NCI-H2227 (cell line): Measurements from ENCODE around the gene RGS3.

Experiments
- DNase-seq: peaks from one replicate; lab custom pipeline; 2025; ENCODE audit not compliant: unreplicated experiment; lab: John Stamatoyannopoulos, UW

Gene RGS3

DNA sequence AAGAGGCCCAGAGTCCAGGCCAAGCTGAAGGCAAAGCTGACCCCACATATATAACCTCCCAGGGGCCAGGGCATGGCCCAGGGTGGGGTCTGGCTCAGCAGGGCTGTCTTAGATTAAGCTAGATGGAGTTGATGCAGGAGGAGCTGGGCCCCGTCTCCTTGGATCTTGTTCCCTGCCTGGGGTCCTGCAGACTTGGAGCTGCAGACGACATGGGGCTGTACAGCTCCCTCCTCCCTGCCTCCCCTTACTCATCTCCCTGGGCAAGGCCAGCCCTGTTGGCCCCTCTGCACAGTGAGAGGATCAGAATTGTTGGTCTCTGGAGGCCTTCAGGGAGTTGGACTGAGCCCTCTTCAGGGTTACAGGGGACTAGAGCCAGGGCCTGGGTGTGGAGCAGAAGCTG is 134.9 kb downstream of the RGS3 start:
- DNase-seq: no peak

DNA sequence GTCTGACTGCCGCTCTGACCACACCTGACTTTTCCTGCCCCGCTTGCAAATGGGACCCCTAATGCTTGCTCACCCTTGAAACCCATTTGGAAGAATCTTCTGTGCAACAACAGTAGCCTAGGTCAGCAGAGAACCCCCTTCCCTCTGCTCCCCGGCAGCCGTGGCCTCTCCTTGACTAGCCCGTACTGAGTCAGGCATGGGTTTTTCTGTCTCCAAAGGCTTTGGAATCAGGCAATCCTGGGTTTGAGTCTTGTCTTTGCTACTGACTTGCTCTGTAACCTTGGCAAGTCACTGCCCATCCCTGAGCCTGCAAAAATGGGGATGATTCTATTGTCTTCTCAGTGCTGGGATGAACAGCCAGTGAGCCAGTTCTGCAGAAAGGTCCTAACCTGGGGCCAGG is 135.4 kb downstream of the RGS3 start:
- no peak for DNase-seq

DNA sequence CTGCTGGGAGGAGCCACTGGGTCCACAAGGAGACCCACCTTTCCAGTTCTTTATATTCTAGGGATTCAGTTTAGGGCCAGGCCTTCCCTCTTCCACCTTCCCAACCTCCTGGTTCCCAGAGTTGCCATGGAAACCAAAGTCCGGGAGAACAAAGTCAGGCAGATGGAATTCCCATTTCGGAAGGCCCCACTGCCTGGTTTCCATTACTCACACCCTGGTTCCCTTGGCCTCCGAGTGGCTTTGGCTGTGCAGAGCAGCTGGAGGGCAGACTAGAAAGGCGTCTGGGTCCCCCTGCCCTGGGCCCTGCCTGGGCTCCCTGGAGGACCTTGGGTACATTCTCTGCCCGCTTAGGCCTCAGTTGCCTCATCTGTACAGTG is 136.1 kb downstream of the RGS3 start:
- no peak for DNase-seq

DNA sequence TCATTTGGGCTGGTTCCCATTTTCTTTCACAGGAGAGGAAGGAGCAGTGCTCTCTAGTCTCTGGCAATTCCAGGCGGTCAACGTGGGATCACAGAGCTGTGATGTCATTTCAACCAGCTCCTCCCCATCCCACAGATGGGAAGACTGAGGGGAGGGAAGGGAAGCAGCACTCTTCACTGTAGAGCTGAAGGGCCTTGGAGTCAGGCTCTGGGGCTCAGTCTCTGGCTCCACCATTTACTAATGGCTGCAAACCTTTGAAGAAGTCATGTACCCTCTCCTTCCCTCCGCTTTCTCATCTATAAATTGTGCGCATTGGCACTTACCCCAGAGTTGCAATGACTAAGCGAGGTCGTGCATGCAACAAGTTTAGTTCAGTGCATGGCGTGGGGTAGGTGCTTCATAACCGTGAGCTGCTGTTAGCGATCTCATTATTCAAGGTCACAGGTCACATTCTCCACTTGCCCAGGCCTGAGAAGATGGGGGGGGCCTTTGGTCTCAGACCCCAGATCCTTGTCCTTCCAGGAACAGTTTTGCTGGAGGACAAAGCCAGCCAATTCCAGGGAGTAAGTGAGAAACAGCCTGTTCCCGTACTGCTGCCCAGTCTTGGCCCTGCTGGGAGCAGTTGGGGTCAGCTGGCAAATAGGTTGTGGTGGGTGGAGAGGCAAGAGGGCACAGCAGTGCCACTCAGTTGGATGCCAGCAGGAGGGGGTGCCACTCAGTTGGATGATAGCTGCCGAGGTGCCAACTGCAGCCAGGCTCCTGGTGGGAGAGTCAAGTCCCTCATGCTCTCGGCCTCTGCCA is 136.7 kb downstream of the RGS3 start:
- no peak for DNase-seq

DNA sequence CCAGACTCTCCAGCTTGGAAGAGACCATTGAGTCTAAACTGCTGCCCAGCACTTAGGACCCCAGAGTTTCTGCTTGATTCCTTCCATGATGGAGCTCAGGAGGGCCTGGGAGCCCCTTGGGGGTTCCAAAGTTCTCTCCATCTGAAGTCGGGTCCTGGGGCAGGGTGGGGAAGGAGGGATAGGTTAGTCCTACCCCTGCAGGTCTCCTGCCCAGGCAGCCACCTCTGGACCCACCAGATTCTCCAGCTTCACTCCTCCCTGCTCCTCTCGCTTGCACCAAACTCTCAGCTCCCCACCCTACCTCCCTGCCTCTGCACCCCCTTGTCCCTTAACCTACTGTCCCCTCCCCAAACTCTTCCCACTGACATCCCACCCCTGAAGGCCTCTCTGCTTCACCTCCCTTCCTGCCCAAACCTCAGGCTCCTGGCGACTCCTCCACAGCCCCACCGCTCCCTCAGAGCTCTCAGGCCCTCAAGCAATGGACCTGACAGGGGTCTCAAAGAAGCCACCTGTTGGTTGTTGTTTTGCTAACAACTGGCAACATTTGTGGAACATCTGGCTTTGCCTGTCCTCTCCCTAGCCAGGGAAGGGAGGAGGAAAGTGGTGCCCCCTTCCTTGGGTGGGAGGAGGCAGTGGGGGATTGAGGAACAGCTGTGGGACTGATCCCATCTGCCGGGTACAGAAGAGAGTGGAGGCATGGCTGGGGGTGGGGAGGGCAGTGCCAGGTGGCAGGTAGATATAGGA is 137.5 kb downstream of the RGS3 start:
- no peak for DNase-seq

DNA sequence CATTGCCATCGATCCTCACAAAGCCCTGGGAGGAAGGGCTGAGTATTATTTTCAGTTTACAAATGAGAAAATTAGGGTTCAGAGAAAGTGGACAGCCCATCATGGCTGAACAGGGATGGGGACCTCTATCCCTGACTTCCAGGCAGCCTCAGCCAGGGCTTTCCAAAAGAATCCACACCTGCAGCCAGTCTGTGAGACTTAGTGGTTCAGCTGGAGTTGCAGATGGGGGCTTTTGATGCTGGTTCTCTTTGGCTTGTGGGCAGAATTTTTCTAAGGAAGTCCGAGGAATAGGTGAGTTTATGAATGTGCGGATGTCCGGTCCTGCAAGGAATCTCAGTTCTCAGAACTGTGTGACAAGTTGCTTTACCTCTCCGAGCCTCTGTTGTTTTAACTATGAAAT is 138.1 kb downstream of the RGS3 start:
- no peak for DNase-seq

DNA sequence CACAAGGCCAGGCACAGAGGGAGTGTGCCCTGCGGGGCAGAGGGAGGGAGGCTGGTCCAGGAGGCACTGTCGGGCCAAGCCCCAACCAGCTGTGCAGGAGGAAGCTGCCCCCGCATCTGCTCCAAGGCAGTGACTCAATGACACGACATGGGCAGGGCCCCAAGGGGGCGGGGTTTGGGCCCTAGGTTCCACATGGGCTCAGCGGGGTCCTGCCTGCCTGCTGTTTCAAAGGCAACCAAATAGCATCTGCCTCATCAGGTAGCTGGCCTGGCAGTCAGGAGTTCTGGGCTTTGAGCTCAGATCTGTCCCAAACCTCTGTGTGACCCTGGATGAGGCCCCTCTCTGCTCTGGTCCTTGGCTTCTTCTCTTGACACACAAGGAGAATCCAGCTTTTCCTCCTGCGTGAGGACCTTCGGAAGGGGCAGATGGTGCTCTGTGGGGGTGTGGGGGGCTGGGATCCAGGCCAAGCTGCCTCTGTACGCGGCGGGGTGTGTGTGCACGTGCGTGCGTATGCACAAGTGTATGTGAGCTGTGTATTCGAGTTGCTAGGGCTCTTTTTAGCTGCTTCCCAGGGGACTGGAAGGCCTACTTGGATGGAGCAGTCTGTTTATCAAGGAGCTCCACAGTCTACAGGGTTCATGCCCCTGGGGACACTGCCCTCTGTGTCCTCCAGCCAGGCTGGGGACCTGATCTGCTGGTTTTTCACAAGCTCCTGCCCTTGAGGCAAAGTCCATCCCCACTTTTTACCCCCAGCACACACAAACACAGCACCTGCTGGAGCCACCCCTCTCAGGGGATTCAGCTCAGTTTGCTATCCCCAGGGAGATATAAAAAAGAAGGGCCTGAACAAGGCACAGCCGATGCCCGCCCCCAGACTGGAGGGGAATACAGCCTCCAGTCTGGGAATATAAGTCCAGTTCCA is 138.9 kb downstream of the RGS3 start:
- DNase-seq: no peak

DNA sequence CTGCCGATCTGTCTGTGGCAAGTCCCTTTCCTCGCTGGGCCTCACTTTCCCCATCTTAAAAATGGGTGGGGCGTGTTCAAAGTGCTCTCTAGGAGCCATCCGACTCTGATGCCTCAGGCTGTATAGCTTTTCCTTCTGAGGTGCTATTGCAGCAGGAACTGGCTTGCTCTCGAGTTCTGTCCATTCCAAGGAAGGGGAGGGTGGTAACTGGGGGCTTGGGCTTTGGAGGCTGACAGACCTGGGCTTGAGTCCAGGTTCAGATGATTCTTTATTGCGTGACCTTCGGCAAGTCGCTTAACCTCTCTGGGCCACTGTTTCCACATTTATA is 139.5 kb downstream of the RGS3 start:
- no peak for DNase-seq

DNA sequence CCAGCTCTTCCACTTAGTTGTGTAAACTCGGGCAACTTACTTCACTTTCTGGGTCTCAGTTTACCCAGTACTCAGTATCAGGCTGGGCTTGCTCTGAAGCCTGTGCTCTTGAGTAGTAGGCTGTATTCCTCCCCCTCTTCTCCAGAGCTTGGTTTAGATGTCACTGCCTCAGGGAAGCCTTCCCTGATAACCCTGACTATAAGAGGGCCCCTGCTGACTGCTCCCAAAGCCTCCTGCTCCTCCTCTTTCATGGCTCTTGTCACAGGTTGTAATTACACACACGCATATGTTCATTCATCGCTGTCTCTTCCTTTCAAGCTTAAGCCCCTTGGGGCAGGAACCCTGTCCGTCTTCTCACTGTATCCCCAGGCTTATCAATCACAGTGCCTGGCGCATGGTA is 140.2 kb downstream of the RGS3 start:
- DNase-seq: no peak

DNA sequence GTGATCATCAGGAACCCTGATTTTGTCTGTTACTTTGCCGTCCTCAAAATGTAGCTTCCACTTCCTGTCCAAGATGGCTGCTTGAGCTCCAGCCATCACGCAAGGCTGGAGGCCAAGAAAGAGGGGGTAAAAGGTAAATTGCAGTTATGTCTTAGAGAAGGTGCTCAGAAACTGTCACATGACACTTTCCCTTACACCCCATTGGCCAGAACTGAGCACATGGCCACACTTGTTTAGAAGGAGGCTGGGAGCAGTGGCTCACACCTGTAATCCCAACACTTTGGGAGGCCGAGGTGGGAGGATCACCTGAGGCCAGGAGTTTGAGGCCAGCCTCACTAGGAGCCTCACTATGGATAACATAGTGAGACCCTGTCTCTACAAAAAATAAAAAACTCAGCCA is 140.9 kb downstream of the RGS3 start:
- DNase-seq: no peak

DNA sequence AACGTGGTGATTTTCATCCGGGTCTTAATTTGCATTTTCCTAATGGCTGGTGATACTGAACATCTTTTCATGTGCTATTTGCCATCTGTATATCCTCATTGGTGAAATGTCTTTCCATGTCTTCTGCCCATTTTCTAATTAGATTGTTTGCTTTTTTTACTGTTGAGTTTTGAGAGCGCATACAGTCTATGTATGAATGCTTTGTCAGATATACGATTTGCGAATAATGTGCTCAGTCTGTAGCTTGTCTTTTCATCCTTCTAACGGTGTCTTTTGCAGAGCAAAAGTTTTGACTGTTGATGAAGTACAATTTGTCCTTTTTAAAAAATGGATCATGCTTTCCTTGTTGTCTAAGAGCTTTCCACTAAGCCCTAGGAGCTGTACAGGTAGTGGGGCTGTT is 143.0 kb downstream of the RGS3 start:
- DNase-seq: no peak

DNA sequence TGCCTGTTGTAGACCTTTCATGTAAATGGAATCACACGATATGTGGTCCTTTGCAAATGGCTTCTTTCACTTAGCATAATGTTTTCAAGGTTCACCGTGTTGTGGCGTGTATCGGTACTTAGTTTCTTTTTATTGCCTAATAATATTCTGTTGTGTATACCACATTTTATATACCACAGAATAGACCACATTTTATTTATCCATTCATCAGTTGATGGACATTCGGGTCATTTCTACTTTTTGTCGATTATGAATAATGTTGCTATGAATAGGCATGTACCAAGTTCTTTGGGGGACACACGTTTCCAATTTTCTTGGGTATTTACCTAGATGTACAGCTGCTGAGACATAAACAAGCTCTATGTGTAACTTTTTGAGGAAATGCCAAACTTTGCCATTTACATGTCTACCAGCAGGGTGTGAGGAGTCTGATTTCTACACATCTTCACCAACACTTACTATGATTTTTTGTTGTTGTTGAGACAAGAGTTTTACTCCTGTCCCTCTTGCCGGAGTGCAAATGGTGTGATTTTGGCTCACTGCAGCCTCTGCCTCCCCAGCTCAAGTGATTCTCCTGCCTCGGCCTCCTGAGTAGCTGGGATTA is 144.7 kb downstream of the RGS3 start:
- no peak for DNase-seq

DNA sequence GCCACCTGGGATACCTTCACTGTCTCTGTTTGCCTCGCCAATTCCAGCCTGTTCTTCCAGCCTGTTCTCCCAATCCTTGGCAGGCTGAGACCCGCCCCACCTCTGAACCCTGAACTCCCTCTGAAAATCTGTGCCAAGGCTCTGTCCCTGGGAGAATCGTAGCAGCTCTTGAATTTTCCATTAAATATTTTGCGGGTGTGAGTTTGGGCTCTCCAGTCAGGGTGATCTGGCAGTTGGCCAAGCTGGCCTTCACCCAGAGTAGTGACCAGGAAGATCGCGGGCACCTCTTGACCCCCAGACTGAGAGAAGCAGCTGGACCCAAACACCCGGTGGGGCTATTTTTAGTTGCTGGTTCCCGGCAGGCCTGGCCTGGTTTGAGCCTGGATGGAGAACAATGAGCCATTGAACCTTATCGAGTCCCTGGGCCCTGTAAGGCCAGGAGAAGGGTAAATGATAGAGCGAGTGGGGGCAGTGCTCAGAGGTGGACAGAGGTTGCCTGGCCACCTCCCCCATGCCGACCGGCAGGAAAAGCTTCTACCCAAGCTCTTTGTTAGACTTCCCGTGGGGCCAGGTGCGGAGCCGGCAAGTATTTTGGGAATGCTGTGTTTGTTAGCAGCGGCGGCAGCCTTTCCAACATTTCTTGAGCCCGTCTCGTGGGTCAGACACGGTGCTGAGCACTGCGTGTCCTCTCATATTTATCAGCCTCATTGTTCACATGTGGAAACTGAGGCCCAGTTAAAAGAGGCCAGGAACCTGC is 146.2 kb downstream of the RGS3 start:
- no peak for DNase-seq

DNA sequence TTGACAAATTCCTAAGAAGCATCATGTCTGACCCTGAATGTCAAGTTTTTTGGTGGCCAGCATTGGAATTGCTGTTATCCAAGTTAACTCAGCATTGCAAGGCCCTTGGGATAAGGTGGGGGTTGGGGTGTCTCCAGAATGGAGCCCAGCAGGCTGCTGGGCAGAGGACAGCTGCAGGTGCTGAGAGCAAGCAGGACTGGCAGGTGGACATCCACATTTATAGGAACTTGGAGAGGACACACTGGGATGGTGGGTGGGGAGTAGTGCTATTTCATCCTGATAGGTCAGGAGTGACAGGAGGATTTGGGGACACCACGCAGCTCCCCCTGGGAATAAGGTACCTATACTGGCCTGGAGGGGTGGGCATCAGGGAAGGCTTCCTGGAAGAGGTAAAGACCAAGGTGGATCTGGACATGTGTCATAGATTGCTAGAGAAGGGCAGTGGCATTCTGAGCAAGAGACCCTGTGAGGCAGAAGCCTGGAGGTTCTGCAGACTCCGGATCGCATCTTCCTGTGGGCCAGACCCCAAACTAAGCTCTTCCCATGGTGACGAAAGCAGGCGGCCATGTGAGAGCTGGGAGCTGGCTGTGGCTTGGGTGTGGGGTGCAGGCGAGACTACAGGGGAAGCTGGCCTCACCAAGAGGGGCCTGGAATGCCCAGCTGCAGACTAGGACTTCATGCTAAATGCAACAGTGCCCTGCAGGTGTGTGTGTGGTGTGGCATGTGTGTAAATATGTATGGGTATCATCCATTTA is 148.1 kb downstream of the RGS3 start:
- no peak for DNase-seq

DNA sequence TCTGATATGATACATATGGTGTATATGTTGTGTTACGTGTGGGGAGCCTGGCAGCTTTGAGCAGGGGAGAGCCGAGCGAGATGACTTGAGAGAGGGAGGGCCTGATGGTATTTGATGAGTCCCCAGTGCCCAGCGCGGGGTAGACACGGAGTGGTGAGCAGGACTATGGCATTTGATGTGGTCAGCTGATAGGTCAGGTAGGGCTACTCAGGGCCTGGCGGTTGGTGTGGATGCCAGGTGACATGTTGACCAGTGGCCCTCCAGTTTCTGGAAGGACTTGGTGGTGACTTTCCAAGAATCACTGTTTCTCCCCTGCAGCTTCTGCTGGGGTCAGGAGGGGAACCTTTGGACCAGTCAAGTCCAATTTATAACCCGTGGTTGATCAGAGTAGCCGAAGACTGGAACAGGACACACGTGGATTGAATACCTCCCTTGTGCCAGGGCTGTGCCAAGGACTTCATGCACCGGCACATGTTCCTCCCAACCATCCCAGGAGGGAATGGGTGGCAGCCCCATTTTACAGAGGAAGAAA is 148.8 kb downstream of the RGS3 start:
- DNase-seq: no peak

DNA sequence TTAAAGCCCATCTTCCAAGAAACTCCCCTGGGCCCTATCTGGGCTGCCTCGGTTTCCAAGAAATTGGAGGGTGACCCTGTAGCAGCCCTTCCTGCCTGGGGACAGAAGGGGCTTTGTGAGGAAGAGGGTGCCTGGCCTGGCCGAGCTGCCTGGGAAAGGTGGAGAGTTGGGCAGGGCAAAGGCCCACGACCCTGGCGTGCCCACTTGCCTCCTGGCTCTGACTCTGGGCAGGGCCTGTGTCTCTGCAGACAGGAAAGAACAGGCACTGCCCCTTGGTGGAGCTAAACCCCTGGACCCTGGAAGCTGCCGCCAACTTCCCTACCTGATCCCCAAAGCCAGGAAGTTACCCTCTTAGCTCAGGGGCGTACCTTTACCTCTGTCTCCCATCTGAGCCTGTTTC is 149.3 kb downstream of the RGS3 start:
- DNase-seq: no peak

DNA sequence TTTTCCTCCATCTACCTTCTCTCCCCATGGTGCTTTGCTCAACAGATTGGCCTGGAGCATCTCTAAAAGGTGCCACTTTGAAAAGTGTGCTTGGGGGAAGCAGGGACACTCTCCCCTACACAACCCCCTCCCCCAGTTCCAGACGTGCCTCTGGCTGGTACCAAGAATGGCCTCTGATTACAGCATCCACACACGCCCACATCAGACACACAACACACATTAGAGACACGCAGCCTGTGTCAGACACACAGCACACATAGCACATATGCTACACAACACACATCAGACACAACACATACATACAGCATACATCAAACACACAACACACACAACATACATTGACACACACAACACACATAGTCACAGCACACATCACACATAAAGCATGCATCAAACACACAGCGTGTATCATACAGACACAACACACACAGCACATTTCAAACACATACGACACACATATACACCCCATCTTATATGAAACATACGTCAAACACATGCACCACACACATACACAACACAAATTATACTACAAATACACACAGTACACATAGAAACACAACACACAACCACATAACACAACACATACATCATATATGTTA is 150.4 kb downstream of the RGS3 start:
- no peak for DNase-seq

DNA sequence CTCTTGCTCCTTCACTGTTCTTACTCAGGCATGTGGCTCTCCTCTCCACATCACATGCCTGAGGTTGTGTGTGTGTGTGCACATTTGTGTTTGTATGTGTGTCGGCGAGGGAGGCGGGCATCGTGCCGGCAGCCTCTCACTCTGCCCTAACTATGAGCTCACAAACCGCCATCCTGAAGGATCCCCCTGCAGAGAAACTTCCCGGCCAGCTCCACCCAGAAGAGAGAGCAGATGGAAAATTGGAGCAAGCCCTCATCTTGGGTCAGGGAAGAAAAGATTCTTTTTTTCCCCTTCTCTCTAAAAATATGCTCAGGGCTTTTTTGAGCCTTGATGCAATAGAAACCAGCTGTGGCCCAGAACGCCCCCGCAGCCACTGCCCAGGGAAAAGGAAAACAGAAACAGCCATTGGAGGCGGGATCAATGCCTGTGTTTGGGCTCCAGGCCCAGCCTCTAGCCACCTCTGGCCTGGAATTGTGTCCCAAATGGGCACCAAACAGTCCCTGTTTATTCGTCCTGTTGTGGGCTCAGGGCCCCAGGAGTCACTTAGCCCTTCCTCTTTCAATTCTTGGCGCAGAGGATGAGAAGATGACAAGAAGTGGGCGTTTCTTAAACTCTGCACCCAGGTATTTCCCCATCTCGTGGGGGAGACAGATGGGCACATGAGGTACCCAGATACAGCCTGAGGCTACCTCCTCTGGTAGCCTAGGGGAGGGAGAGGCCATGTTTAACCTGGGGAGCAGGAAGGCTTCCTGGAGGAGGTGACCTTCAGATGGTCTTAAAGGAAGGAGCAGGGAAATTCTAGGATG is 151.5 kb downstream of the RGS3 start:
- DNase-seq: peak; percentile 21
